SK-N-SH (cell line): ENCODE results near the gene AGO3. TPM values are rescaled to one million over a fixed set of nuclear protein-coding genes. Genes with fewer than 3 reads are reported as not detected.

Experiments
- polyA plus RNA-seq, 3 experiments: library from polyadenylated mRNA; depleted of rRNA; stranded (reverse); fragments of >200 nt; gene quantifications; 2 replicates each; pipeline ENCODE4 v1.2.3, GENCODE V29; 2012

AGO3 gene
- polyA plus RNA-seq, 1 of the 3 experiments (the other 2 are of a cell fraction) = 6.7 TPM

Other genes starting within 250 kb of the AGO3 start
- 20.0 and 28.3 TPM in 2 replicates for gene C1orf216, start 212.2 kb upstream of the AGO3 start, polyA plus RNA-seq (2012; rRNA removed)
- 4.9 TPM in 2 replicates for gene CLSPN, start 161.1 kb upstream of the AGO3 start, polyA plus RNA-seq (2012; rRNA removed)
- 4.8 and 6.6 TPM in 2 replicates for gene AGO4, start 123.1 kb upstream of the AGO3 start, polyA plus RNA-seq (2012; rRNA removed)
- gene AGO1, start 47.9 kb upstream of the AGO3 start, polyA plus RNA-seq (2012; rRNA removed) = 7.8 and 9.5 TPM in 2 replicates
- 1.0 and 1.2 TPM in 2 replicates for gene TEKT2, start 153.0 kb downstream of the AGO3 start, polyA plus RNA-seq (2012; rRNA removed)
- 54.2 and 62.3 TPM in 2 replicates for gene ADPRS, start 157.8 kb downstream of the AGO3 start, polyA plus RNA-seq (2012; rRNA removed)
- 2.6 and 3.1 TPM in 2 replicates for gene COL8A2, start 194.1 kb downstream of the AGO3 start, polyA plus RNA-seq (2012; rRNA removed)
- gene TRAPPC3, start 218.4 kb downstream of the AGO3 start, polyA plus RNA-seq (2012; rRNA removed) = 149 and 169 TPM in 2 replicates
- 40.6 and 69.9 TPM in 2 replicates for gene MAP7D1, start 225.1 kb downstream of the AGO3 start, polyA plus RNA-seq (2012; rRNA removed)